ENCODE data around the gene ATP8A2.
A peak's percentile ranks its signal among the peaks of the same experiment; 100 is the strongest.

Gene ATP8A2

DNA sequence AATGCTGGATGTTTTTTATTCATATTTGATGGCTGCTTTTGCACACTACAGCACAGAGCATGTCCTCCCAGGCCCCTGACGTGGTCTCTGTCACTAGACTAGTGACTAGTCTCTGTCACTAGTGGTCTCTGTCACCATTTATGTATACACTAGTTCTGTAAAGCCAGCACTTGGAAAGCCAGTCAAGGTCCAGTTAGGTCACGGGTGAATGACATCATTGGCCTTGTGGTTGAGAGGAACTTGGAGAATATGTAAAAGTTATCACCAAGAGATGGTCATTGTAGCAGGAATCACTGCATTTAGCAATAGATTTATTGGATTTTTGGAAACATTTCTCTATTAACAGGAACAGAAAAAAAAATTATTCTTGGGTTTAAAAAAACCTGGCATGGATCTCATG, 607.2 kb downstream of the ATP8A2 start:
- DNase-seq, result no peak

DNA sequence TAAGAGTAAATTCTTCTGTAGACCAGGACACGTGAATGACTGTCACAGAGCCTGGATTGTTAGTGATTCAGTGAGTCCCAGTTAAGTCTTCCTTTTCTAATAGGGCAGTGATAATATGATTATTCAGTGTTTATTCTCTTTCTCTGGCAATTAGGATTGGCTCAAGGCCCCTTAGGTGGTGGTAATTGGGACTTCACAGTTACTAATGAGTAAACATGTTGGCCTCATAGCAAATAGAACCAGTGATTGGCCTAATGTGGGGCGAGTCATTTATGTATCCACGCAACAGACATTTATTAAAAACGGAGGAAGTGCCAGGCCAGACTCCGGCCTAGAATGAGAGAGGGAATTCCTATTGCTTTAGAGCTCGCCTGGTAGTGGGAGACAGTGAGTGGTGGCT, 607.6 kb downstream of the ATP8A2 start:
- DNase-seq, result no peak

DNA sequence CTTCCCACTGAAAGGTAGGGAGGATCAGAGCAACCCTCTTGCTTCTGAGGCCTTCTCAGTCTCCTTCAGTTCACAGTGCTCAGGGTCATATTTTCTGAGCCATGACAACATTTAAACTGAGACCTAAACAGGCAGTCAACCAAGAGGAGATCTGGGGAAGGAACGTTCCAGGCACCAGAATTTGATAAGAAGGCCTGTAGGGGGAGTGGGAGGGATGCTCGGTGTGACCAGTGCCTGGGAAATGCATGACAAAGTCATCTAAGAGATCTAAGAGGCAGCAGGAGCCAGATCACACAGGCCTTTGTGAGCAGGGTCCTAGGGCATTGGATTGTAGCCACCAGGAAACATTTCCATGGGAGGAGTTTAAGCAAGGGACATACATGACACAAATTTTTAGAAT, 608.5 kb downstream of the ATP8A2 start:
- DNase-seq, result peak; percentile 12

DNA sequence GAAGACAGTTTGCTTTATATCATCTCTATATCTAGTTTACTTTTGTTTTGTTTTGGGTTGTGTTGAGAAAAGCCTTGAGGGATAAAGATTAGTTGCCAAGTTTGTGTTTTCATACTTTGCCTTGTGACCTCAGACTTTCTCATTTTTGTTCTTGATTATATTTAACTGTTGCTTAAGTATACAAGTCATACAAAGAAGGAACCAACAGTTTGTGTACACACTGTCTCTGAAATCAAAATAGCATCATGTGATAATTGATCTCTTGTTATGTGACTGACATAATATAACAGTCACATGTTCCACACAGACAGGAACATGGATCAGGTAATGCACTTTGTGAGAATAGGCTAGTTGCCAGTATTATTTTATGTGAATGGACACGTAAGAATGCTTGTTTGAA, 609.3 kb downstream of the ATP8A2 start:
- no peak for DNase-seq

DNA sequence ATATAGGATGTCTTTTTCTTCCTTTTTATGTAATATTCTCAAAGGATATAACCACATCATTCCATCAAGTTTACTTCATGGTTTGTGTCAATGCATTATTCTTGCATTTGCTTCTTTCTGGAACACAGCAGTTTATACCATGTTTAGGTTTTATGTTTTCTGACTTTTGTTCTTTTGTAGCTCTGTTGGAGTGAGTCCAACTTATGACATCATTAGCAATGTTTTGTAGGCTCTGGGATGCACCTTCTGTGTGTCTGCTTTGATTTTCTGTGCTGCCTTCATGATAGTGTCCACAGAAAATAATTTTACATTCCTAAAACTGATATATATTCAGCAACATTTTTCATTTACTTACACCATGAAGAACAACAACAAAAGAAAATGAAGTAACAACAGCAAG, 611.1 kb downstream of the ATP8A2 start:
- DNase-seq, result no peak

DNA sequence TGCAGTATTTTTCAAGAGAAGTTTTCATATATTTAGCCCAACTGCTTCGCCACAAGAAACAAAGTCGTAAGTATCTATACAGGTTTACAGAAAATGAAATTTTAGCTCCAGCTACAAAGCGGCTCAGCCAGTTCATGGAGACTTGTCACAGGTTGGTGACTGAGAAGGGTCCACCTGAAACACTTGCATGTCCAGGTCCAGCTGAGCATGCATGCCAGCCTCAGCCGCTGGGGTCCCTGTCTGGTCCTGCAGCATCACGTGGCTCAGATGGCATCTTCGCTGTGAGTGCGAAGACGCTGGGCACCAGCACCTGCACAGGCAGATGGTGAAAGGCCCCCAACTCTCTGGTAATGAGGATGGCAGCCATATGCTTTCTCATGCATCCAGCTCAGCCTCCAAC, 616.2 kb downstream of the ATP8A2 start:
- DNase-seq, result no peak

DNA sequence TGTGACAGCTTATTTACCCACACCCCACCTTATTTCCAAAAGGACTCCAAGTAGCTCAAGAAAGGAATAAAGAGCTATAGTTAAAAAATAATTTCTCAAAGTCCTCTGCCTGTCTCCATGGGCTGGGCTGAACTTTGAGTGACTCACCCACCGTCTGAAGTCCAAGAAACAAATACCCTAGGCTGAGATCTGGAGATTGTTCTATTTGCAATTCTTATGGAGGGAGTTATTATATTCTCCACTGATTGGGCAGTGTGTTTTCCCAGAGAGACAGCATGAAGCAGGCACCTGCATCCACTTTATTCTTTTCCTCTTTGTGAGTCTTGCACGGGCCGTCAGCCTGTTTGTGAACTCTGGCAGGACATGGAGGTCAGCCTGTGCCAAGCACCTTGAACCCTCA, 616.9 kb downstream of the ATP8A2 start:
- DNase-seq, result peak; percentile 9

DNA sequence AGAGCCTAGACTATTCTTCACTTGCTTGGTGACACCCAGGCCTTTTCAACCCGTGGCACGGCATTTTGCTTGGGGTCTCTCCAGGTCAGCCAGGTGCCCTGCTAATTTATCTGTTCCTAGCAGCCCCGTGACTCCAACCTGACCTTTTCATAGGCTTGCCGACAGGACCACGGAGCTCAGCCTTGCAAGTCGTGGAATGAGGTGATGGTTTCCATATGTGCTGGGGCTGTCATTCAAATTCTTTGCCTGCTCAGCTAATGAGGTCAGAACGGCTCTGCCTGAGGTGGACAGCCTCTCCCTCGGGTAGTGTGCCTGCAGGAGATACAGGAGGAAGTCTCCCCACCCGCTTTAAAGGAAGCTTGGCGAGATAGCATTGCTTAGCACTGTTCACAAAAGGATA, 619.0 kb downstream of the ATP8A2 start:
- peak; percentile 75 for DNase-seq

DNA sequence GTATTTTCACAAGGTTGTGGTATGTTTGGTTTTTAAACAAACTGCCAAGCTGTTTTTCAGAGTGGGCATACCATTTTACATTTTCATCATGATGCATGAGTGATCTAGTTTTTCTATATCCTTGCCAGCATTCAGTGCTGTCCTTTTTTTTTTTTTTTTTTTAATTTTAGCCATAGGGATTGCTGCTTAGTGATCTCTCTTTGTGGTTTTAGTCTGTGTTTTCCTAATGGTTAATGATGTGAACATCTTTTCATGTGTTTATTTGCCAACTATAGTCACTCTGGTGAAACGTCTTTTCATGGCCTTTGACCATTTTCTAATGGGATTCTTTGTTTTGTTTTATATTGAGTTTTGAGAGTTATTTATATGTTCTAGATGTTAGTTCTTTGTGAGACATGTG, 620.3 kb downstream of the ATP8A2 start:
- peak; percentile 3 for DNase-seq

DNA sequence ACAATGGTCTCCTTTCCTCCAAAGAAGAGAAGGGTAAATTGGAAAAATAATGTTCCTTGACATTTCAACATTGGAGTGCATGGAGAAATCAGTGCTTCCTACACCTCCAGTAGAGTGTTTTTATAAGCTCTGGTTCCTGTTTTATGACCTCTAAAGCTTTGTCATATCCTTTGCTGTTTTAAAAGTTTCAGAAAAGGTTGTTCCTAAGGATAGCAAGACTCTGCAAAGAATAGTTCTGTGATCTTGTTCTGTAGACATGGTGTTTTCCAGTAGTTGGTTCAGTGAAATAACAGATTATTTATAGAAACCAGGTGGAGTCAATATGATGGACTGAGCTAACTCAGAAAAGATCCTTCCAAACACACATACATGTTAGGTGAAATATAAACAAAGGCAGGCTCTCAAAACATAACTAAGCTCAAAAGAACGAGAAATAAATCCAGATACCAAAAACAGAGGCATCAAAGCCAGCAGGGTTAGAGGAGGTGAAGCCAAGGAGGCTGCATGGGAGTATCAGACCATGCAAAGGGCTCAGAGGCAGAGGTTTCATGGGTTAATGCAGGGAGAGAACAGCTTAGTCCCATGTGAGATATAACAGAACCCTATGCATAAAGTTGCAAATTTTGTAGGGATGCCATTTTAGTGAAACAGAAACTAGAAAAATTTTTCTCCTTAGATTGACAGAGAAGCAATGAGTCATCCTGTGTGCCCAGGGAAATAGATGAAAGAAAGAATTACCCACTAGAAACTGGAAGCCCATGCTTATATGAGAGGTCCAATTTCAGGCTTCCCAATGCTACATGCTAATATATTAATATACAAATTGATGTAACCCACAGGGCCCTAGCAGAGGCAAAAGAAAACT, 635.7 kb downstream of the ATP8A2 start:
- no peak for DNase-seq

DNA sequence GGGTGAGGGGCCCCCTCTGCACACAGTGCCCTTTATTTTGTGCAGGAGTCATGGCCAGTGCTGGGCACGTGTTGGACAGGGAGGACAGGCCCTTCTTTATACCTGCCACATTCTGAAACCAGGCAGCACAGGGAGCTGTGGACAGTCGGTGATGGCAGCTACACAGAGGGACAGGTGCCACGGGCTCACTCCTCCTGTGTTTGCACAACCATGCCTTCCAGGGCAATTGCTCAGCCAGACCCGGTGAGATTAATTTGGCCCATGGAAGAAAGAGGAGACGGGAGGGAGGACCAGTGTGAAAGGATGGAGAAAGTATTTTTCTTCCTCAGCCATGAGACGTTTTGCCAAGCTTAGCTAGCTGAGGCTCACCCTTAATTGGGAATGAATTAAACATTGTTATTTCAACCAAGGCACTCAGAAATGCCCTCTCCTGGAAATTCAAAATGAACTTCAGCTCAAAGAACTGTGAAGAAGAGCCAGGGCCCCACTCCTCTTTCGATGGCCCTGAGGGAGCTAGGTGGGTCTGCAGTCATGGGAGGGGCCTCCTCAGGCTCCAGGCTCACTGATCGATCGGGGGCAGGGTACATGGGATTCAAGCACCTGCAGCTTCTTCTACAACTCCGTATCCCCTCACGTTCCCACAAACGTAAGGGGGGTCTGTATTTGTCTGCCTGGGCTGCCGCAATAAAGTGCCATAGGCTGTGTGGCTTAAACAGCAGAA, 638.9 kb downstream of the ATP8A2 start:
- DNase-seq, result no peak

DNA sequence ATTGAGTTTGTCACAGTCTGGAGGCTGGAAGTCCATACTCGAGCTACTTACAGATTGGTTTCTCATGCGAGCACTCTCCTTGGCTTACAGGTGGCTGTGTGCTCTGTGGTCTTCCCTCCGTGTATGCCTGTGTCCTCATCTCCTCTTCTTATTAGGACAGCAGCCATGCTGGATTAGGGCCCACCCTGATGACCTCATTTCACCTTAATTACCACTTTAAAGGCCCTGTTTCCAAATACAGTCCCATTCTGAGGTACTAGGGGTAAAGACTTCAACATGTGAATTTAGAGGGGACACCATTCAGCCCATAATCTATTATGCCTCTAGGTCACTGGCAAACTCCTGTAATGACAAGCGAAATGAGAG, 639.4 kb downstream of the ATP8A2 start:
- no peak for DNase-seq

DNA sequence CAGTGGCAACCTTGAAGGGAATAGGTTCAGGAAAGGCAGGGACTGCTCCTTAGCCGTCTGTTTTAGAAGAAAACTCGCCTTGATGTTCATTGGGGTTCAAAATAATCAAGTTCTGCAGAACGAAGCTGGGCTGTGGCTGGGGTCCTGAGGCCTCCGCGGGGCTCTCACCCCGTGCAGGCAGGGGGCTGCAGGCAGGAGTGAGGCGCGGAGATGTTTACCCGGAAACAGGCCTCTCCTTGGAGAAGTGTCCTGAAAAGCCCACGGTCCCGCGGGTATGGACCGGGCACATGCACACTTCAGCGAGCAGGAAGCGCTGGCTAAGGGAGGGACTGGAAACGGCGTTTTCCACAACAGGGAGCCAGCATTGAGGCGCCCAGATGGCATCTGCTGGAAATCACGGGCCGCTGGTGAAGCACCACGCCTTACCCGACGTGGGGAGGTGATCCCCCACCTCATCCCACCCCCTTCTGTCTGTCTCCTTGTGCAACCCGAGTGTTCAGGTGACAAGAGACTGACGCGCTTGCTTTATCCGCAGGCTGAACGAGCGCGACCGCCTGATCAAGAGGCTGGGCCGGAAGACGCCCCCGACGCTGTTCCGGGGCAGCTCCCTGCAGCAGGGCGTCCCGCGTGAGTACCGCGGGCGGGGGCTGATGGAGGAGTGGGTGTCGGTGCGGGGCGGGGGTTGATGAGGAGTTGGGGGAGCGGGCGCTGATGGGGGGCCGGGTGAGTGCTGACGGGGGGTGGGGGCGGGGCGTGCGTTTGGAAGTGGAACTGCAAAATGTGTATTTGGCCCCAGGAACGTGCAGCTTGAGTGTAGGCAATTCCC, 640.4 kb downstream of the ATP8A2 start:
- DNase-seq, result no peak

DNA sequence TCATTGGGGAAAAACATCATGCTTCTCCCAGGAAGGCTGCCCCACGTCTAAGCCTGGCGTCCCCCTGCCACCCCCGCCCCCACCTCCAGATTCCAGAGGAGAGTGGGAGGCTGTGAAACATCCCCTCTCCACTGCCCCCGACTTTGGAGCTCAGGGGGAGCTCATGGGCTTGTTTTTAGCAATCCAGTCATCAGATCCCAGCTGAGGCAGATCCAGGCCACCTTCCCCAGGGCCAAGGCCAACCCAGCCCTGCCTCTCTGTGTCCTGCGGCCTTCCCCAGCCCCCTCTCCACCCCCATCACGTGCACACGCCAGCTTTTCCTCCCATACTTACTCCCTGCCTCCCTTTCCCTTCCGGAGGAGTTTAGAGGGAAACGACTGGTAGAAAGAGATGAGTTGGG, 641.2 kb downstream of the ATP8A2 start:
- DNase-seq, result no peak

DNA sequence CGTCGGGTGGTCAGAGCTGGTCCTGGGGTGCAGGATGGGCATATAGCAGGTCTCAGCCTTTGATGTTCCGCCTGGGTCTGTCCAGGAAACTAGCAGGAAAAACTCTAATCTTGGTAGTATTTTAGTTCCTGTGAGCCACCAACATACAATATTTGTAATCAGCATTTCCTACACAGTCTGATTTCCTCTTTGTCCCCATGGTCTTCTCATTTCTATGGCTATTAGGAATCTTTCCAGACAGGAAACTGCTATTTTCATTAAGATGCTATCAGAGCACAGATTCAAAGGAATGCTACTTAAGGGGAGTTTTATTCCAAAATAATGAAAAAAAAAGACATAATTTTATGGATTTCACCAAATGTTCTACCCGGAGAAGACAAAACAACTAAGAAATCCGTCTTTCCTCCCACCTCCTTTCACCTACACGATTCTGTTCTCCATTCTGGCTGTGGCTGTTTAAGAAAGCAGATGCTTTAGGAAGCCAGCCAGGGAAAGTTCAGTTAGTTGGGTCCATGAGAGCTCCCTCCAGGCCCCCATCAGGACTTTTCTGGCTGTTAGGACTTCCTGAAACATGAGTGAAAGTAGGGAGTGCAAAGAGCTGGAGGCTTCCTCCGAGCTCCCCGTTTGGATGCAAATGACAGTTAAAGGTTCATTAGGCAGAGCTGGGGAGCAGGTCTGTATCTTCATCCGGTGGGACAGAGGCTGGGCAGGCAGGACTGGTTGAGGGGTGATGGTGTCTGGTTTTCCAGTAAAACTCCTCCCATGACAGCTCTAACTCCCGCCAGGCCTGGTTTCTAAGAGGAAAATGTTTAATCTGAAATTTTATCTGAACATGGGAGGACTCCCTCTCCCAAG, 643.7 kb downstream of the ATP8A2 start:
- DNase-seq, result no peak

DNA sequence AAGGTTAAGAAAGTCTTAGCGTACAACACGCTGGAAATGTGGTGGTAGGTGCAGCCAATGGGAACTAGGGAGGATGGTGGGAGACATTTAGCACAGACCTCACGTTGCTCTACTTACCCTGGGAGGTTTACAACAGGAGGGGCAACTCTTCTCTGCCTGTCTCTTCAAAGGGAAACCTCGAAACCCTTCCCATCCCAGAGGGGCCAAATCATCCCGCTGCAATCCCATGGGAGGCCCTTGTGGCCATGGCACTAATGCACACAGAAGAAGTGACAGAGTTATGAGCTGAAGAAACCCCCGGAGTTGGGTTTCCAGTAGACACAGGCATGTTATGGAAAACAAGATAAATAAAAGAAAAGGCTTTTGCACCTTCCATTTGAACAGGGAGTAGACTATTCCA, 644.4 kb downstream of the ATP8A2 start:
- no peak for DNase-seq

DNA sequence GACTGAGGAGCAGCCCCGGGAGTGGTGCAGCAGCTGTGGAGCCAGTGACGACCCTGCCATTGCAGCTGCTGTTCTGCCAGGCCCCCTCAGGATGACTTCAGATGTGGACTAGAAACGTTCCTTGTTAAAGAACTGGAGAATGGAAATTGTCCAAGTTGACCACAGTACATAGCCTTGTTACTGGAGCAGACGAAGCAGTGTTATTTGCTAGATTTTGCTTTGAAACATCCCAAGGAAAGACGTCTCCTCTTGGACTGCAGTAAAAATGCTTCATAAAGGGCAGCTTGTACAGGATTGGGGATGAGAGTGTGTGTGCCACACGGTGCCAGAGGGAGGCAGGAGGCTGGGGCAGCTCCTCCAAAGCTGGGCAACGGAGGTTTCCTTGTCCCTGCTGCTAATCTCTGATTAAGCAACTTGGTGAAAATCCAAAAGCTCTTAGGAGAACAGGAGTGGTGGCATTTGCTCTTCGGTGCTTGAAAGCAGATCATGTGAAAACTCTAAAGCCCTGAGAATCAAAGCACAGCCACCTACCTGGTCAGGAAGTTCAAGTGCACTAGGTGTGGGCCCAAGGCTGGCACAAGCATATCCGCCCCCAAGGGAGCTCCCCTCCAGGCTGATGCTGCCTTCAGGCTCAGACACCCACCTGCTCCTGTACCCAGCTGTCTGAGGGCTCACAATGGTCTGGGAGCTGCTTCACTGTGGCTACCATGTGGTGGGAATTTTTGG, 645.6 kb downstream of the ATP8A2 start:
- DNase-seq, result no peak

DNA sequence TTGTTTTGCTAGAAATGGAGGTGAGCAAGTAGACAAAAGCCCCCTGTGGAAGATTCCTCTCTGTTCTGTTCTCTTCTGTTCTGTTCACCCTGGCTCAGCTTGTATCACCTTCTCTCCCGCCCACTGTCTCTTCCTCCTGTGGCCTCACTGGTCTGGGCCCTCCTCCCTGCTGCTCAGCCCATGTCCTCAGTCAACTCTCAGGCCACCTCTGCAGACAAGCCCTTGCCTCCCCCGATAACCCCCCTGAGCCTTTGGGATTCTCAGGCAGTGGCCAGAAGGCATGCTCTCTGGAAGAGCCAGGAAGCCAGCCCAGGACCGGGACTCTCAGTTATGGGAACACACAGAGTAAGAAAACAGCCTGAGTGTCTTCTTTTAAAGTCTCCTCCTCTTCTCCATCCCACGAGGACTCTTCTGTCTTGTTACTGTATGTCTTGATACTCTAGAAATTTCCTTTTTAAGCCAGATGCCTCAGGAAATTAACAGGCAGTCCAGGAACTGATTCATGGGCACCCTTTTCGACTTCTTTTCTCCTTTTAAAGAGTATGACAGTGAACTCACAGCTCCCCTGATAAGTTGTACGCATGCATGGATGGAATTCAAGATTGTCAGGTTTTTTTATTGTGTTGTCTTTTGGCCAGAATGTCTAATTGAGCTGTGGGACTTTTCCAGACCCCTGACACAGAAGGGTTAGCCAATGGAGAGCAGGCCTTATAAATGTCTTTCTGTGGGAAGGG, 646.3 kb downstream of the ATP8A2 start:
- peak; percentile 18 for DNase-seq

DNA sequence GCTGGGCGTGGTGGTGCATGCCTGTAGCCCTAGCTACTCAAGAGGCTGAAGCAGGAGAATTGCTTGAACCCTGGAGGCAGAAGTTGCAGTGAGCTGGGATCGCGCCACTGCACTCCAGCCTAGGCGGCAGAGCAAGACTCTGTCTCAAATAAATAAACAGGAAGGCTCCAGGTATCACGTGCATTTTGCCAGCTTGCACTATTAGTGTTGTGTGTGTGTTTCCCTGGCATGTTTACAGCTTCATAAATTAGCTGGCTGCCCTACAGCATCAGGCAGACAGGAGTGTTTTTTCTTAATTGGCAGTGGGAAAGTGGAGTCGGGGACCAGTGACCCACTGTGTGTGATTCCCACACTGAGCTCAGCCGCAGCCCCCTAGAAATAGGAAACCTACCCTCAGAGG, 647.5 kb downstream of the ATP8A2 start:
- no peak for DNase-seq

DNA sequence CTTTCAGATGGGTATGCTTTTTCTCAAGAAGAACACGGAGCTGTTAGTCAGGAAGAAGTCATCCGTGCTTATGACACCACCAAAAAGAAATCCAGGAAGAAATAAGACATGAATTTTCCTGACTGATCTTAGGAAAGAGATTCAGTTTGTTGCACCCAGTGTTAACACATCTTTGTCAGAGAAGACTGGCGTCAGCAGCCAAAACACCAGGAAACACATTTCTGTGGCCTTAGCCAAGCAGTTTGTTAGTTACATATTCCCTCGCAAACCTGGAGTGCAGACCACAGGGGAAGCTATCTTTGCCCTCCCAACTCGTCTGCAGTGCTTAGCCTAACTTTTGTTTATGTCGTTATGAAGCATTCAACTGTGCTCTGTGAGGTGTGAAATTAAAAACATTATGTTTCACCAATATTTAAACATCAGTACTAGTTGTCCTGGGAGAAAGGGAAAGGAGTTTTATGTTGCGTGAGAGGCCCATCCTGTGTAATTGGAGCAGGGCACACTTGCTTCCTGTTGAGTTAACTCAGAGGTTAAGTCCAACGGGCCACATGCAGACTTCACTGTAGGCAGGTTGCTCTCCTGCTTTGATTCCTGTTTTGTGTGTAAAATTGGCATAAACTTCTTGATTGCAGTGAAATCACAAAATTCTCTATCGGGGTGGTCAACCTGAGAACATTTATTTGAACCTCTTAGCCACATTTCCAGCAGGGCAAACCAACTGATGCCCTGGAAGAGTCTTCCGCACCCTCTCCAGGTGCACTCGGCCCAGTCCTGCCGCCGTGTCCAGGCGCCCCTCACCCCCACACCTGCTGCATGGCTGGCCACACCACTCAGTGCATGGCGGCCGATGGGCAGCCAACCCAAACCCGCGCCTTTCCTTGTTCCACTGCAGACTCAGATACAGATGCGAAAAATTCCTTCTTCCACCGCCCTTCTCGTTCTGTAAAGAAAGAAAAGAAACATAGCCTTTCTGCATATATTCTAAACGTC, 648.4 kb downstream of the ATP8A2 start:
- DNase-seq, result peak; percentile 89
